ACC112 (cell line): ENCODE data around the gene MYO15A.

Experiments
- H2AFZ ChIP-seq: fragments of 200-600 bp; sonication (generic); one replicate; pipeline ENCODE4 v1.6.0; 2017; ENCODE audit warnings: antibody characterized with exemption, low read length; ENCODE audit not compliant: unreplicated experiment
- H3K27ac ChIP-seq: fragments of 200-600 bp; sonication (generic); 2 replicates; pipeline ENCODE4 v1.5.1; 2014; ENCODE audit warnings: low read depth, mild to moderate bottlenecking, antibody characterized with exemption, low read length, moderate library complexity
- H3K27me3 ChIP-seq: fragments of 200-600 bp; sonication (generic); 2 replicates; pipeline ENCODE4 v1.6.1; 2014; ENCODE audit warnings: mild to moderate bottlenecking, antibody characterized with exemption, low read length, moderate library complexity, mixed read lengths; ENCODE audit not compliant: insufficient read depth
- H3K36me3 ChIP-seq: fragments of 200-600 bp; sonication (generic); 2 replicates; pipeline ENCODE4 v1.6.1; 2016; ENCODE audit warnings: mild to moderate bottlenecking, antibody characterized with exemption, low read length, moderate library complexity, mixed read lengths; ENCODE audit not compliant: insufficient read depth
- H3K4me1 ChIP-seq: fragments of 200-600 bp; sonication (generic); one replicate; pipeline ENCODE4 v1.6.1; 2016; ENCODE audit warnings: low read length, mixed read lengths; ENCODE audit not compliant: insufficient read depth, unreplicated experiment, control insufficient read depth
- H3K4me3 ChIP-seq: fragments of 200-600 bp; sonication (generic); 2 replicates; pipeline ENCODE4 v1.5.1; 2014; ENCODE audit warnings: mild to moderate bottlenecking, low read depth, low read length
- H3K79me2 ChIP-seq: fragments of 200-600 bp; sonication (generic); one replicate; pipeline ENCODE4 v1.6.0; 2016; ENCODE audit warnings: low read length; ENCODE audit not compliant: control insufficient read depth, unreplicated experiment, insufficient read depth

MYO15A gene

GRCh38 chr17:18177722-18178121 lies 69.2 kb downstream of the MYO15A start:
- Histone ChIP-seq H3K27me3 (no peaks in the 10 kb centered on the region), H3K79me2 (no peaks in the 10 kb centered on the region), H3K36me3 (no peaks in the 10 kb centered on the region), H3K27ac (no peak overlapping the region), H2AFZ (no peak overlapping the region), H3K4me1 (peaks cover 15% of the 10 kb centered on the region), H3K4me3 (no peak overlapping the region)

- Histone ChIP-seq H3K4me3 (no peak overlapping the region), H3K4me1 (peaks cover 15% of the 10 kb centered on the region), H2AFZ (no peak overlapping the region), H3K36me3 (no peaks in the 10 kb centered on the region), H3K79me2 (peaks cover 4% of the 10 kb centered on the region), H3K27me3 (no peaks in the 10 kb centered on the region), H3K27ac (no peak overlapping the region)
Measured at GRCh38 chr17:18179196-18179595, 70.6 kb downstream of the MYO15A start.

GRCh38 chr17:18179804-18180203 lies 71.2 kb downstream of the MYO15A start:
- Histone ChIP-seq H3K4me1 (peaks cover 15% of the 10 kb centered on the region), H3K79me2 (peaks cover 10% of the 10 kb centered on the region), H3K36me3 (no peaks in the 10 kb centered on the region), H3K4me3 (no peak overlapping the region), H3K27me3 (no peaks in the 10 kb centered on the region), H2AFZ (no peak overlapping the region), H3K27ac (no peak overlapping the region)

- H2AFZ ChIP-seq, result peak overlapping the region; percentile 42
- peaks cover 22% of the 10 kb centered on the region for H3K4me1 ChIP-seq
- peaks cover 26% of the 10 kb centered on the region for H3K79me2 ChIP-seq
- peak overlapping the region; percentile 96 for H3K27ac ChIP-seq
- no peaks in the 10 kb centered on the region for H3K27me3 ChIP-seq
- no peak overlapping the region for H3K4me3 ChIP-seq
- H3K36me3 ChIP-seq, result no peaks in the 10 kb centered on the region; the same call in 1 of the 2 replicates
Measured at GRCh38 chr17:18181358-18181757, 72.8 kb downstream of the MYO15A start.

- Histone ChIP-seq H3K4me1 (peaks cover 29% of the 10 kb centered on the region), H3K79me2 (peaks cover 36% of the 10 kb centered on the region), H3K27me3 (no peaks in the 10 kb centered on the region), H3K27ac (peak overlapping the region; percentile 96), H3K4me3 (peak overlapping the region; percentile 99), H2AFZ (peak overlapping the region; percentile 88), H3K36me3 (no peaks in the 10 kb centered on the region; the same call in 1 of the 2 replicates)
Measured at GRCh38 chr17:18182110-18182977, 73.8 kb downstream of the MYO15A start.

GRCh38 chr17:18182978-18183333 lies 74.4 kb downstream of the MYO15A start:
- H3K27me3 ChIP-seq, result no peaks in the 10 kb centered on the region
- H3K36me3 ChIP-seq, result no peaks in the 10 kb centered on the region; the same call in 1 of the 2 replicates
- H3K79me2 ChIP-seq, result peaks cover 42% of the 10 kb centered on the region
- peak overlapping the region; percentile 88 for H2AFZ ChIP-seq
- peaks cover 34% of the 10 kb centered on the region for H3K4me1 ChIP-seq
- H3K4me3 ChIP-seq, result peak overlapping the region; percentile 99
- H3K27ac ChIP-seq, result peak overlapping the region; percentile 96

- peaks cover 40% of the 10 kb centered on the region for H3K4me1 ChIP-seq
- H3K27me3 ChIP-seq, result no peaks in the 10 kb centered on the region
- peak within 1 kb of the TSS; percentile 96 for H3K27ac ChIP-seq
- H3K79me2 ChIP-seq, result peaks cover 48% of the 10 kb centered on the region
- H2AFZ ChIP-seq, result peak within 1 kb of the TSS; percentile 88
- peak within 1 kb of the TSS; percentile 99 for H3K4me3 ChIP-seq
- no peaks in the 10 kb centered on the region; the same call in 1 of the 2 replicates for H3K36me3 ChIP-seq
Measured at GRCh38 chr17:18183334-18184142, 75.0 kb downstream of the MYO15A start, which contains the start of gene ALKBH5. ALKBH5 (plus strand) TSS chr17:18183828; CDS start chr17:18184244, 416 bp downstream.

GRCh38 chr17:18184143-18185031 lies 75.8 kb downstream of the MYO15A start:
- Histone ChIP-seq H3K27ac (peak overlapping the region; percentile 96), H3K36me3 (peaks cover 3% of the 10 kb centered on the region; the same call in 1 of the 2 replicates), H3K79me2 (peaks cover 56% of the 10 kb centered on the region), H3K4me1 (peaks cover 46% of the 10 kb centered on the region), H2AFZ (no peak overlapping the region), H3K27me3 (no peaks in the 10 kb centered on the region), H3K4me3 (peak overlapping the region; percentile 99)

GRCh38 chr17:18185391-18185790 lies 76.8 kb downstream of the MYO15A start:
- H3K79me2 ChIP-seq, result peaks cover 65% of the 10 kb centered on the region
- H3K27ac ChIP-seq, result peak overlapping the region; percentile 96
- peaks cover 54% of the 10 kb centered on the region for H3K4me1 ChIP-seq
- H3K4me3 ChIP-seq, result peak overlapping the region; percentile 99
- H2AFZ ChIP-seq, result no peak overlapping the region
- H3K27me3 ChIP-seq, result no peaks in the 10 kb centered on the region
- H3K36me3 ChIP-seq, result peaks cover 7% of the 10 kb centered on the region; the same call in 1 of the 2 replicates
